Measurements from ENCODE around the gene APLP1. TPM values are rescaled to one million over a fixed set of nuclear protein-coding genes. Genes with fewer than 3 reads are reported as not detected.

Gene APLP1
- total and polyA plus RNA-seq, 2 of the 4 experiments (the other 2 are of a cell fraction): 4.7 to 41.0 TPM

GRCh38 chr19:35847911-35848310 is 20.5 kb upstream of the APLP1 start:
- Histone ChIP-seq H4K8ac (ENCODE audit: low read depth in 2 of 2, low read length in 2 of 2) (no peak overlapping the region), H3K56ac (ENCODE audit: extremely low read depth, insufficient read depth, low read length) (no peak overlapping the region), H2BK15ac (ENCODE audit: low read depth, low read length) (no peak overlapping the region), H2BK20ac (ENCODE audit: low read depth, low read length) (no peak overlapping the region), H3K9me3 (ENCODE audit: control insufficient read depth, insufficient read depth, low read length) (peaks cover 7% of the 10 kb centered on the region; the same call in 1 of the 2 replicates), H3K9ac (ENCODE audit: low read depth, low read length) (no peak overlapping the region), H3K4me1 (ENCODE audit: control insufficient read depth, insufficient read depth, low read length) (peaks cover 4% of the 10 kb centered on the region; the same call in 1 of the 2 replicates), H2BK120ac (ENCODE audit: low read depth, low read length) (no peak overlapping the region), H2AK9ac (replicated peaks; ENCODE audit: low read depth, low read length, poor library complexity) (no peak overlapping the region), H3K27ac (ENCODE audit: insufficient read depth, low read length) (no peak overlapping the region), H3K18ac (ENCODE audit: low read depth, low read length) (no peak overlapping the region), H3K79me1 (ENCODE audit: low read depth in 1 of 2, low read length in 2 of 2) (no peaks in the 10 kb centered on the region), H3K14ac (replicated peaks; ENCODE audit: low read depth, low read length) (no peak overlapping the region), H3K23ac (ENCODE audit: low read depth, low read length) (no peak overlapping the region), H2AFZ (replicated peaks; ENCODE audit: low read length, poor library complexity) (no peak overlapping the region), H4K91ac (ENCODE audit: insufficient read depth, low read depth, low read length) (no peak overlapping the region), H3K36me3 (ENCODE audit: control insufficient read depth, insufficient read depth, low read length) (no peaks in the 10 kb centered on the region), H3K4me3 (ENCODE audit: insufficient read depth, low read depth, low read length) (no peak overlapping the region), H3K9me1 (ENCODE audit: insufficient read depth, low read length) (no peaks in the 10 kb centered on the region), H3K27me3 (ENCODE audit: control insufficient read depth, insufficient read depth, low read length) (peaks cover 75% of the 10 kb centered on the region), H2AK5ac (ENCODE audit: low read depth, low read length) (no peak overlapping the region), H3K4me2 (ENCODE audit: low read depth, low read length) (no peak overlapping the region), H4K20me1 (ENCODE audit: insufficient read depth, low read length) (no peaks in the 10 kb centered on the region), H4K5ac (ENCODE audit: low read depth, low read length) (no peak overlapping the region), H2BK5ac (ENCODE audit: low read depth, low read length, poor library complexity, severe bottlenecking) (no peak overlapping the region), H3K4ac (ENCODE audit: low read depth, low read length) (no peak overlapping the region)
- dilution Hi-C loops (cut with HindIII; ENCODE audit: low sequenced_read_pairs, unreplicated experiment) (no loop called here), intact Hi-C loops (cut with micrococcal nuclease) (no loop called here), in situ Hi-C loops (cut with MboI; ENCODE audit: low sequenced_read_pairs) (no loop called here)
- DNase-seq (no peak), ATAC-seq (ENCODE audit: low read depth) (no peak)
- POLR2A ChIA-PET (ENCODE audit: unreplicated experiment): no interaction called here
- 47% methylated on average over 2 of the region's 8 CpGs; no CpG with 5 or more reads in 1 of the 2 experiments for WGBS, 2 experiments (ENCODE audit: extremely low coverage in 2 of 2, insufficient read length in 1 of 2)
- BruUV-seq (replicated peaks): no TSS peak
- CTCF ChIA-PET: interaction anchor here (0.6 kb wide), 1 partner anchor 12 kb away, joined by 3 read pairs; no protein-coding TSS in a partner anchor
- TF ChIP-seq RCOR1 (IDR thresholded peaks at IDR 0.05; ENCODE audit: insufficient replicate concordance, low read length): no peak
- no peak for TF ChIP-seq FOS (IDR thresholded peaks at IDR 0.05; ENCODE audit: low read depth, low read length)
- no peak for TF ChIP-seq NFE2L2 (IDR thresholded peaks at IDR 0.05; ENCODE audit: low read depth, low read length)
- TF ChIP-seq SMC3 (IDR thresholded peaks at IDR 0.05; ENCODE audit: low read depth, low read length): no peak
- no peak for TF ChIP-seq CHD1 (IDR thresholded peaks at IDR 0.05; ENCODE audit: low read depth, low read length)
- no peak for TF ChIP-seq RAD21 (IDR thresholded peaks at IDR 0.05; ENCODE audit: low read length)
- no peak for TF ChIP-seq RFX5 (IDR thresholded peaks at IDR 0.05; ENCODE audit: low read depth, low read length)
- TF ChIP-seq MAFK (IDR thresholded peaks at IDR 0.05; ENCODE audit: low read depth, low read length): no peak
- TF ChIP-seq CEBPB (IDR thresholded peaks at IDR 0.05; ENCODE audit: low read depth, low read length): no peak
- TF ChIP-seq USF2 (IDR thresholded peaks at IDR 0.05; ENCODE audit: low read depth, low read length): no peak
- no peak for TF ChIP-seq MXI1 (IDR thresholded peaks at IDR 0.05; ENCODE audit: borderline replicate concordance, low read depth, low read length)
- TF ChIP-seq MAZ (IDR thresholded peaks at IDR 0.05; ENCODE audit: borderline replicate concordance, low read depth, low read length): no peak
- no peak for TF ChIP-seq BHLHE40 (IDR thresholded peaks at IDR 0.05; ENCODE audit: low read depth, low read length)
- TF ChIP-seq ELK1 (IDR thresholded peaks at IDR 0.05; ENCODE audit: borderline replicate concordance, low read depth, low read length): no peak
- no peak for TF ChIP-seq CTCF (conservative IDR thresholded peaks at IDR 0.05; ENCODE audit: low read depth, low read length)
- no peak for TF ChIP-seq POLR2A (IDR thresholded peaks at IDR 0.05; ENCODE audit: low read depth, low read length)

Data from IMR-90 (cell line).